K562 (cell line): Measurements from ENCODE around the gene MERTK. TPM values are rescaled to one million over a fixed set of nuclear protein-coding genes. Genes with fewer than 3 reads are reported as not detected.

Source experiments
- CBFB ChIP-seq: sonication (generic); formaldehyde crosslinking; IDR thresholded peaks from 2 replicates; pipeline ENCODE4 v1.4.0; 2020; ENCODE audit warnings: mild to moderate bottlenecking, missing genetic modification reagents
- CCNT2 ChIP-seq: IDR thresholded peaks from 2 replicates; pipeline ENCODE4 v1.6.1; 2011; ENCODE audit warnings: borderline replicate concordance, low read depth, mild to moderate bottlenecking, moderate library complexity, mixed read lengths, low read length; ENCODE audit not compliant: insufficient read length; ENCODE audit errors: extremely low read depth
- CREBBP ChIP-seq: IDR thresholded peaks from one replicate; pipeline ENCODE4 v1.6.1; 2012; ENCODE audit warnings: low read depth, mild to moderate bottlenecking, control low read depth, inconsistent platforms, low read length
- EGR1 ChIP-seq: fragments of 450-650 bp; conservative IDR thresholded peaks from 2 replicates; pipeline ENCODE4 v1.6.1; 2017; ENCODE audit warnings: mild to moderate bottlenecking
- ESRRB ChIP-seq: fragments of 250-450 bp; sonication (Bioruptor Pico); IDR thresholded peaks from 2 replicates; pipeline ENCODE4 v1.5.0; 2020; ENCODE audit warnings: mild to moderate bottlenecking, moderate library complexity, borderline replicate concordance
- FOXK1 ChIP-seq: sonication (generic); formaldehyde crosslinking; IDR thresholded peaks from 2 replicates; pipeline ENCODE4 v1.8.0; 2022; ENCODE audit warnings: missing genetic modification reagents, mild to moderate bottlenecking, borderline replicate concordance
- GTF2F1 ChIP-seq: IDR thresholded peaks from 2 replicates; pipeline ENCODE4 v1.6.1; 2011; ENCODE audit warnings: low read depth, low read length, improper control_type of control experiment
- HNRNPL ChIP-seq: fragments of 200-400 bp; formaldehyde crosslinking; IDR thresholded peaks from 2 replicates; pipeline ENCODE4 v1.6.1; 2017; ENCODE audit warnings: low read depth, mild to moderate bottlenecking, low read length
- NFE2L1 ChIP-seq: fragments of 450-650 bp; IDR thresholded peaks from 2 replicates; pipeline ENCODE4 v1.6.1; 2016; ENCODE audit warnings: missing genetic modification characterization, low read depth, mild to moderate bottlenecking, missing compliant biosample characterization, moderate library complexity, borderline replicate concordance
- POLR3G ChIP-seq: IDR thresholded peaks from 2 replicates; pipeline ENCODE4 v1.6.1; 2011; ENCODE audit not compliant: insufficient read length, insufficient replicate concordance; ENCODE audit errors: extremely low read depth
- XRCC5 ChIP-seq: fragments of 200-400 bp; formaldehyde crosslinking; IDR thresholded peaks from 2 replicates; pipeline ENCODE4 v1.6.1; 2017; ENCODE audit warnings: low read depth, mild to moderate bottlenecking, low read length
- ZBTB7A ChIP-seq: IDR thresholded peaks from 2 replicates; pipeline ENCODE4 v1.6.1; 2011; ENCODE audit warnings: low read depth, mild to moderate bottlenecking, low read length, moderate library complexity, borderline replicate concordance; ENCODE audit not compliant: control insufficient read depth
- ZNF282 ChIP-seq: sonication (generic); formaldehyde crosslinking; IDR thresholded peaks from 2 replicates; pipeline ENCODE4 v1.8.1; 2023; ENCODE audit warnings: missing genetic modification reagents
- polyA plus RNA-seq, 8 experiments: library from polyadenylated mRNA; depleted of rRNA in 4 of 8; stranded (reverse) in 5 of 8; unstranded in 3 of 8; fragments of >200 nt; fragmentation: Nextera tagmentation in 2 of 8; fragmentation: Illumina TruSeq in 1 of 8; extraction: Ambion mirVana in 2 of 8; extraction: Trizol in 1 of 8; gene quantifications; 2 replicates each; pipeline versions ENCODE4 v1.2.1 to v1.2.3, GENCODE V29; 2011 to 2014; ENCODE audit warnings: inconsistent platforms in 1 of 8, missing spikeins in 1 of 8
- total RNA-seq, 7 experiments: library from RNA; depleted of rRNA in 6 of 7; stranded (reverse); fragments of >200 nt in 6 of 7; fragmentation: Illumina TruSeq in 2 of 7; extraction: Trizol in 2 of 7; gene quantifications; 2 replicates each; pipeline versions ENCODE4 v1.2.1 to v1.2.3, GENCODE V29; 2011 to 2021; ENCODE audit warnings: low replicate concordance in 1 of 7
- TF ChIP-seq, protein P1 (sequence below): IDR thresholded peaks from 2 replicates; pipeline ENCODE4 v1.6.1; 2012; ENCODE audit warnings: low read depth, low read length, improper control_type of control experiment, borderline replicate concordance
- TF ChIP-seq, protein P2 (sequence below), 2 experiments: fragments of 450-650 bp in 1 of 2; sonication (generic) in 1 of 2; formaldehyde crosslinking; conservative IDR thresholded peaks; 2 replicates each; pipeline versions ENCODE4 v1.4.0 to v1.8.1; 2020 to 2022; ENCODE audit warnings: mild to moderate bottlenecking in 1 of 2, missing genetic modification reagents in 1 of 2
- TF ChIP-seq, protein P3 (sequence below): sonication (generic); formaldehyde crosslinking; IDR thresholded peaks from 2 replicates; pipeline ENCODE4 v1.8.0; 2022; ENCODE audit warnings: mild to moderate bottlenecking, missing genetic modification reagents
- TF ChIP-seq, protein P4 (sequence below), 2 experiments: fragments of 200-800 bp in 1 of 2; sonication (Bioruptor generic) in 1 of 2; sonication (generic) in 1 of 2; formaldehyde crosslinking in 1 of 2; IDR thresholded peaks in 1 of 2; conservative IDR thresholded peaks in 1 of 2; 2 replicates each; pipeline versions ENCODE4 v1.5.0 to v1.6.1; 2016 to 2020; ENCODE audit warnings: missing compliant biosample characterization in 1 of 2, missing genetic modification characterization in 1 of 2, missing genetic modification reagents in 1 of 2
- TF ChIP-seq, protein P5 (sequence below): sonication (generic); formaldehyde crosslinking; IDR thresholded peaks from 2 replicates; pipeline ENCODE4 v1.9.0; 2022; ENCODE audit warnings: mild to moderate bottlenecking, missing genetic modification reagents
- TF ChIP-seq, protein P6 (sequence below): IDR thresholded peaks from 3 replicates; pipeline ENCODE4 v1.6.1; 2011; ENCODE audit warnings: borderline replicate concordance, mild to moderate bottlenecking; ENCODE audit not compliant: insufficient read length, insufficient read depth

MERTK gene
- total and polyA plus RNA-seq, 9 of the 15 experiments (the other 6 are each of a cell fraction or from before 2014, with no cell fraction given) = 0.23 to 1.6 (median 0.74) TPM

DNA sequence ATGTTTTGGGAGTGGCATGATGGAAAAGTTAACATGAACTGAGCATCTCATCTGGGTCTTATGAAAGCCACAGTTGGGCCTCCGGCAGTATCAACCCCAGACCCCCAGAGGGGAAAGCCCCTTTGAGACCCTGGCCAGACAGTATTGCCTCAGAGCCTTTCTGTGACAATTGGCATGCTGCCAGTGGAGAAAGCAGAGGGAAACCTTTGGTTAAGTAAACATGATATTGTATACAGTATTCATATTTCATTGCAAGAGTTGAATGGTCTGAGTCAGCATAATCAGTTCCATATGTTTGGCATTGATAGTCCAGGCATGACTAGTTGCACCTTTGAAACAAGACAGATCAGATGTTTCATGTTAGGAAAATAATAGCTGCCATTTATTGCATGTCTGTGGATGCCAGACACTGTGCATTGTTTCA lies 20.0 kb downstream of the MERTK start (continued):
- TF ChIP-seq CCNT2 (peak; percentile 41), GTF2F1 (no peak), EGR1 (no peak), FOXK1 (CRISPR knock-in tag) (no peak), HNRNPL (no peak), CBFB (CRISPR knock-in tag) (no peak), ZNF282 (CRISPR knock-in tag) (no peak), CREBBP (no peak), POLR3G (no peak), ESRRB (CRISPR knock-in tag) (no peak), NFE2L1 (no peak), ZBTB7A (0 out of 2 replicates have a peak, but pooled peaks have one; percentile 35), XRCC5 (no peak)
- TF ChIP-seq, protein P1, sequence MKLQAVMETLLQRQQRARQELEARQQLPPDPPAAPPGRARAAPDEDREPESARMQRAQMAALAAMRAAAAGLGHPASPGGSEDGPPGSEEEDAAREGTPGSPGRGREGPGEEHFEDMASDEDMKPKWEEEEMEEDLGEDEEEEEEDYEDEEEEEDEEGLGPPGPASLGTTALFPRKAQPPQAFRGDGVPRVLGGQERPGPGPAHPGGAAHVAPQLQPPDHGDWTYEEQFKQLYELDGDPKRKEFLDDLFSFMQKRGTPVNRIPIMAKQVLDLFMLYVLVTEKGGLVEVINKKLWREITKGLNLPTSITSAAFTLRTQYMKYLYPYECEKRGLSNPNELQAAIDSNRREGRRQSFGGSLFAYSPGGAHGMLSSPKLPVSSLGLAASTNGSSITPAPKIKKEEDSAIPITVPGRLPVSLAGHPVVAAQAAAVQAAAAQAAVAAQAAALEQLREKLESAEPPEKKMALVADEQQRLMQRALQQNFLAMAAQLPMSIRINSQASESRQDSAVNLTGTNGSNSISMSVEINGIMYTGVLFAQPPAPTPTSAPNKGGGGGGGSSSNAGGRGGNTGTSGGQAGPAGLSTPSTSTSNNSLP = peak; percentile 98
- TF ChIP-seq, protein P2, sequence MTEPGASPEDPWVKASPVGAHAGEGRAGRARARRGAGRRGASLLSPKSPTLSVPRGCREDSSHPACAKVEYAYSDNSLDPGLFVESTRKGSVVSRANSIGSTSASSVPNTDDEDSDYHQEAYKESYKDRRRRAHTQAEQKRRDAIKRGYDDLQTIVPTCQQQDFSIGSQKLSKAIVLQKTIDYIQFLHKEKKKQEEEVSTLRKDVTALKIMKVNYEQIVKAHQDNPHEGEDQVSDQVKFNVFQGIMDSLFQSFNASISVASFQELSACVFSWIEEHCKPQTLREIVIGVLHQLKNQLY (CRISPR knock-in tag; conservative IDR thresholded peaks at IDR 0.05) = no peak
- TF ChIP-seq, protein P3, sequence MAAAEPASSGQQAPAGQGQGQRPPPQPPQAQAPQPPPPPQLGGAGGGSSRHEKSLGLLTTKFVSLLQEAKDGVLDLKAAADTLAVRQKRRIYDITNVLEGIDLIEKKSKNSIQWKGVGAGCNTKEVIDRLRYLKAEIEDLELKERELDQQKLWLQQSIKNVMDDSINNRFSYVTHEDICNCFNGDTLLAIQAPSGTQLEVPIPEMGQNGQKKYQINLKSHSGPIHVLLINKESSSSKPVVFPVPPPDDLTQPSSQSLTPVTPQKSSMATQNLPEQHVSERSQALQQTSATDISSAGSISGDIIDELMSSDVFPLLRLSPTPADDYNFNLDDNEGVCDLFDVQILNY (CRISPR knock-in tag) = no peak
- TF ChIP-seq, protein P4, sequence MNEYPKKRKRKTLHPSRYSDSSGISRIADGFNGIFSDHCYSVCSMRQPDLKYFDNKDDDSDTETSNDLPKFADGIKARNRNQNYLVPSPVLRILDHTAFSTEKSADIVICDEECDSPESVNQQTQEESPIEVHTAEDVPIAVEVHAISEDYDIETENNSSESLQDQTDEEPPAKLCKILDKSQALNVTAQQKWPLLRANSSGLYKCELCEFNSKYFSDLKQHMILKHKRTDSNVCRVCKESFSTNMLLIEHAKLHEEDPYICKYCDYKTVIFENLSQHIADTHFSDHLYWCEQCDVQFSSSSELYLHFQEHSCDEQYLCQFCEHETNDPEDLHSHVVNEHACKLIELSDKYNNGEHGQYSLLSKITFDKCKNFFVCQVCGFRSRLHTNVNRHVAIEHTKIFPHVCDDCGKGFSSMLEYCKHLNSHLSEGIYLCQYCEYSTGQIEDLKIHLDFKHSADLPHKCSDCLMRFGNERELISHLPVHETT (CRISPR knock-in tag; conservative IDR thresholded peaks at IDR 0.05 in 1 of 2, IDR thresholded peaks at IDR 0.05 in 1 of 2) = no peak
- TF ChIP-seq, protein P5, sequence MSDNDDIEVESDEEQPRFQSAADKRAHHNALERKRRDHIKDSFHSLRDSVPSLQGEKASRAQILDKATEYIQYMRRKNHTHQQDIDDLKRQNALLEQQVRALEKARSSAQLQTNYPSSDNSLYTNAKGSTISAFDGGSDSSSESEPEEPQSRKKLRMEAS (CRISPR knock-in tag) = no peak
- TF ChIP-seq, protein P6, sequence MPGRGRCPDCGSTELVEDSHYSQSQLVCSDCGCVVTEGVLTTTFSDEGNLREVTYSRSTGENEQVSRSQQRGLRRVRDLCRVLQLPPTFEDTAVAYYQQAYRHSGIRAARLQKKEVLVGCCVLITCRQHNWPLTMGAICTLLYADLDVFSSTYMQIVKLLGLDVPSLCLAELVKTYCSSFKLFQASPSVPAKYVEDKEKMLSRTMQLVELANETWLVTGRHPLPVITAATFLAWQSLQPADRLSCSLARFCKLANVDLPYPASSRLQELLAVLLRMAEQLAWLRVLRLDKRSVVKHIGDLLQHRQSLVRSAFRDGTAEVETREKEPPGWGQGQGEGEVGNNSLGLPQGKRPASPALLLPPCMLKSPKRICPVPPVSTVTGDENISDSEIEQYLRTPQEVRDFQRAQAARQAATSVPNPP = no peak
